ENCODE results near the gene CCL22. TPM values are rescaled to one million over a fixed set of nuclear protein-coding genes. Genes with fewer than 3 reads are reported as not detected.
"Not testable (repeated sequence)": the region's sequence is repeated elsewhere in the genome, so short reads cannot be mapped to it uniquely, and the experiment has no call there.

The CCL22 gene
- total and polyA plus RNA-seq, 5 experiments from 2014 or later, result 6.5 TPM; not detected in 3

DNA sequence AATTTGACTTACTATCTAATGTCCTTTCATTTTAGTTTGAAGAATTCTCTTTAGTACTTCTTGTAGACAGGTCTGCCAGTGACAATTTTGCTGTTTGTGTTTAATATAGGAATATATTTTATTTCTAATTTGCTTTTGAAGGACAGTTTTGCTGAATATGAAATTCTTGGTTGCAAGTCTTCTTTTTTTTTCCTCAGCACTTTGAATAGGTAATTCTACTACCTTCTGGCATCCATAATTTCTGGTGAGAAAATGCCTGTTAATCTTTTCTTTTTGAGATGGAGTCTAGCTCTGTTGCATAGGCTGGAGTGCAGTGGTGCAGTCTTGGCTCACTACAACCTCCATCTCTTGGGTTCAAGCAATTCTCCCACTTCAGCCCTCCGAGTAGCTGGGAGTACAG, 25.2 kb upstream of the CCL22 start:
- DNase-seq (no peak), ATAC-seq (no peak)
- POLR2A ChIA-PET, result no interaction called here
- Mint-ChIP-seq H3K36me3 (peaks cover 0 to 12% (median 6%) of the 10 kb centered on the region in 3 donors), H3K27me3 (peaks cover 0 to 21% (median under 1%) of the 10 kb centered on the region in 5 donors), H3K27ac (no peak overlapping the region), H3K4me1 (no peaks in the 10 kb centered on the region), H3K4me3 (no peak overlapping the region), H3K9me3 (peaks cover 0 to 13% (median 7%) of the 10 kb centered on the region in 9 donors)

DNA sequence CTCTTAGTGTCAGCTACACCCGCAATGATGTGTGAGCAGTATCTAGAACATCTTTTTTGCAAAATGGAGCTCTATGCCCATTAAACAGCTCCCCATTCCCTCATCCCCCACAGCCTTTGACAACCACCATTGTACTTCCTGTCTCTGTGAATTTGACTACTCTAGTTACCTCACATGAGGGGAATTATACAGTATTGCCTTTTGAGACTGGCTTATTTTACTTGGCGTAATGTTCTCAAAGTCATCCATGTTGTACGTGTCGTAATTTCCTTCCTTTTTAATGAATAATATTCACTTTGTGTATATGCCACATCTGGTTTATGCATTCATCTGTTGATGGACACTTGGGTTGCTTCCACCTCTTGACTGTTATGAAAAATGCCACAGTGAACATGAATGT, 23.2 kb upstream of the CCL22 start:
- DNase-seq (no peak), ATAC-seq (no peak)
- POLR2A ChIA-PET, result no interaction called here
- Mint-ChIP-seq H3K27ac (no peak overlapping the region), H3K4me3 (no peak overlapping the region), H3K27me3 (peaks cover 0 to 29% (median 8%) of the 10 kb centered on the region in 5 donors), H3K4me1 (peaks cover 0 to 8% (median 0%) of the 10 kb centered on the region in 4 donors), H3K9me3 (peaks cover 0 to 14% (median 7%) of the 10 kb centered on the region in 9 donors), H3K36me3 (peaks cover 0 to 12% (median 6%) of the 10 kb centered on the region in 3 donors)

DNA sequence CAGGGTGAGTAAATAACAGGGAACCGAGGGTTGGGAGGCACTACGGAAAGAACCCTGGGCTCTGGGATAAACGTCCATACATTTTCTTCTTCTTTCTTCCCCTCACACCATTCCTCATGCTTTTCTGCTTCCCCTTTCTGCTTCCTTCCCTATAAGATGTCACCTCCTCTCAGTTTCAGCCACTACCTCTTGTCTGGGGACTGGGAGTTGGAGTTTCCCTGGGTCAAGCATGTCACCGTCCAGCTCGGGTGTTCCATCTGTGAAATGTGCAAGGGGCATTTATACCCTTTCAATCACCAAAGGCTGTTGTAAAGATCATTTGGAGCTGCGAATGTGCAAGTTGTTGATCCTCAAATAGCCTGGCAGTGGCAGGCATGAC, 17.5 kb upstream of the CCL22 start:
- Mint-ChIP-seq H3K27me3 (peaks cover 10 to 61% (median 39%) of the 10 kb centered on the region in 5 donors), H3K27ac (no peak overlapping the region), H3K4me3 (no peak overlapping the region), H3K4me1 (peaks cover 13 to 35% (median 18%) of the 10 kb centered on the region in 4 donors), H3K36me3 (no peaks in the 10 kb centered on the region), H3K9me3 (peaks cover 0 to 3% (median 0%) of the 10 kb centered on the region in 9 donors)
- POLR2A ChIA-PET, result no interaction called here
- DNase-seq (no peak), ATAC-seq (no peak)

DNA sequence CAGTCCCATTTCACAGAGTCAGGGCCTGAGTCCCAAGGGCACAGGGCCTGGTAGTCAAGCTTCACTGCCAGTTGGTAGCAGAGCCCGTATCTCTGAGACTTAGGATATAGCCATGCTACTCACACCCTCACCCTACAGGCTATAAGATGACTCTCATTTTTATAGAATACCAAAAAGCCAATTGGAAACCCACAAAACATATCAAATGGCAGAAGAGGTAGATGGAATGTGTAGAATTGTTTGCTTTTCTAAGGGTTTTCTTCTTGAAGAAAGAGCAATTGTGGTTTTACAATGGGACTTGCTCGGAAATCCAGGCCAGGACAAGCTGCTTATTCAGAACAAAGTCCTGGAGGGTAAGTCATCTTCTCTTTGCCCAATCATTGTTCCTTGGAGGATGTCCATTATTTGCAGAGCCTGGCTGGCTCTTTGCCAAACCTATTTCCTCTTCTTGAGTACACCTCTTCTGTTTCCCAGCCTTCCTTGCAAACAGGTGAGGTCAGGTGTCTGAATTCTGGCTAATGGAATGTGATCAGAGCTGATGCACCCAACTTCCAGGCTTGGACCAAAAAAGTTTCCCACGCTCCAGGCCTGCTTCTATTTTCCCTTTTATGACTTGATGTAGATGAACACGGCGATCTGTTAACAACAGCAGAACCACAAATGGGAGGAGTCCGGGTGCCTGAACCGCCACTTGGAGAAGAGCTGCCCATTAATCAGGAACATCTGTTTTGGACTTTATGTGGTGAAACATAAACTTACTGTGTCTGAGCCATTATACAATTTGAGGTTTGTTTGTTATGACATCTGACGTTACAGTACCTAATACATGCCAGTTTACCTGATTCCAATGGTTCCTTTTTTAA, 16.9 kb upstream of the CCL22 start:
- Mint-ChIP-seq H3K9me3 (peaks cover 0 to 3% (median 0%) of the 10 kb centered on the region in 9 donors), H3K4me1 (peaks cover 13 to 35% (median 18%) of the 10 kb centered on the region in 4 donors), H3K4me3 (no peak overlapping the region), H3K36me3 (no peaks in the 10 kb centered on the region), H3K27ac (no peak overlapping the region), H3K27me3 (peaks cover 9 to 62% (median 39%) of the 10 kb centered on the region in 5 donors)
- DNase-seq (no peak), ATAC-seq (no peak)
- POLR2A ChIA-PET, result no interaction called here

DNA sequence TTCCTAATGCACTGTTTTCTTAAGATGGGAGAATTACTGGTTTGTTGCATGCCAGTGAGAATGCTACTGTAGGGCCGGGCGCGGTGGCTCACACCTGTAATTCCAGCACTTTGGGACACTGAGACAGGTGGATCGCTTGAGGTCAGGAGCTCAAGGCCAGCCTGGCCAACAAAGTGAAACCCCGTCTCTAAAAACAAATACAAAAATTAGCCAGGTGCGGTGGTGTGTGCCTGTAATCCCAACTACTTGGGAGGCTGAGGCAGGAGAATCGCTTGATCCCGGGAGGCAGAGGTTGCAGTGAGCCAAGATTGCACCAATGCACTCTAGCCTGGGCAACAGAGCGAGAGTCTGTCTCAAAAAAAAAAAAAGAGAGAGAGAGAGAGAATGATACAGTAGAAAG, 16.0 kb upstream of the CCL22 start:
- H3K36me3 Mint-ChIP-seq, ATAC-seq, H3K4me3 Mint-ChIP-seq, H3K9me3 Mint-ChIP-seq, POLR2A ChIA-PET, DNase-seq: not testable (repeated sequence)
- Mint-ChIP-seq H3K27ac (peak overlapping the region in 2 of 10 donors; percentile 19 to 69), H3K27me3 (peaks cover 15 to 72% (median 44%) of the 10 kb centered on the region in 5 donors), H3K4me1 (peaks cover 13 to 40% (median 19%) of the 10 kb centered on the region in 4 donors)

DNA sequence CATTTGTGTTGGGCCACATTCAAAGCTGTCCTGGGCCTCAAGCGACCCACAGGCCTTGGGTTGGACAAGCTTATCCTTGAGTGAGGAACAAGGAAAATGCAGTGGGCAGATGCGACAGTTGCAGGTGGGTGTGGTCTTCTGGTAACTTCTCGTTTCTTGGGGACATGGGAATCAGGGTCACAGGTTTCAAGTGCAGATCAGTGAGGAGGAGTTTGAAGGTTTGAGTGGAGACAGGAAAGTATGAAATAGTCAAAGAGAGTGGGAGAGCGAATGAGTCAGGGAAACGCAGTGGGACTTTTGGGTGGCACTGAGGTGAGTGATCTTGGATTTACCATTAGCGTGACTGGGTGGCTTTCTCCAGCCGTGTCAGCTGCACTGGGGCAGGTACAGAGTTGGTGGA, 15.4 kb upstream of the CCL22 start:
- H3K4me1 Mint-ChIP-seq, result peaks cover 13 to 40% (median 19%) of the 10 kb centered on the region in 4 donors
- POLR2A ChIA-PET, result no interaction called here
- H3K4me3 Mint-ChIP-seq, result no peak overlapping the region
- ATAC-seq, result no peak
- no peak for DNase-seq
- H3K27ac Mint-ChIP-seq, result peak overlapping the region in 1 of 10 donors; percentile 24
- no peaks in the 10 kb centered on the region for H3K36me3 Mint-ChIP-seq
- H3K27me3 Mint-ChIP-seq, result peaks cover 15 to 78% (median 44%) of the 10 kb centered on the region in 5 donors
- H3K9me3 Mint-ChIP-seq, result peaks cover 0 to 3% (median 0%) of the 10 kb centered on the region in 9 donors

DNA sequence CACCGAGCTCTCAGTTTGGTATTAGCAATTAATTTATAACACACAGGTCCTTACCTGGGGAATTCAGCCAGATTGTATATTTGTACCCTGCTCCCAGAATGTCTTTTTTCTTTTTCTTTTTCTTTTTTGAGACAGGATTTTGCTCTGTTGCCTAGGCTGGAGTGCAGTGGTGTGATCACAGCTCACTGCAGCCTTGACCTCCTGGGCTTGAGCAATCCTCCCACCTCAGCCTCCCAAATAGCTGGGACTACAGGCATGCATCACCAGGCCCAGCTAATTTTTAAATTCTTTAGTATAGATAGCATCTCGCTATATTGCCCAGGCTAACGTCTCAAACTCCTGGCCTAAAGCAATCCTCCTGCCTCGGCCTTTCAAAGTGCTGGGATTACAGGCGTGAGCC, 14.5 kb upstream of the CCL22 start:
- ATAC-seq, POLR2A ChIA-PET, H3K36me3 Mint-ChIP-seq, H3K9me3 Mint-ChIP-seq, DNase-seq, H3K4me3 Mint-ChIP-seq: not testable (repeated sequence)
- H3K27me3 Mint-ChIP-seq, result peaks cover 15 to 79% (median 46%) of the 10 kb centered on the region in 5 donors
- peaks cover 17 to 47% (median 26%) of the 10 kb centered on the region in 4 donors for H3K4me1 Mint-ChIP-seq
- peak overlapping the region in 2 of 10 donors; percentile 24 to 29 for H3K27ac Mint-ChIP-seq

DNA sequence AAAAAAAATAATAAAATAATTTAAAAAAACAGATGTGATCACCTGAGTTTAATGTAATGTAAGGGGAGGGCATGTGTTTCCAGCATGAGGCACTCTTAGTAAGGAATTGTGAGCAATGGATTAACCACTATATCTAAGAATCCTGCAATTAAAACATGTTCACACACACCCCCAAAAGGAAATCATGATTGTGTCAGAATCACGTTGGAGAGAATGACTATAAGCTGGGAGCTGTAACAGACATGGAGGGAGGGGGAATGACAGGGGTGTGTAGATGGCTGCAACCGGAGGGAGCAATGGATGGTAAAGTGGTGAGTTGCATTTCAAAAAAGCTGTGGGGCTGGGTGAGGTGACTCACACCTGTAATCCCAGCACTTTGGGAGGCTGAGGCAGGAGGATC, 13.6 kb upstream of the CCL22 start:
- ATAC-seq (no peak), DNase-seq (no peak)
- peak overlapping the region in 1 of 10 donors; percentile 51 for H3K27ac Mint-ChIP-seq
- H3K4me3 Mint-ChIP-seq, result peak overlapping the region in 4 of 10 donors; percentile 7 to 38 (median 16)
- POLR2A ChIA-PET, result no interaction called here
- H3K9me3 Mint-ChIP-seq, result peaks cover 0 to 3% (median 0%) of the 10 kb centered on the region in 9 donors
- peaks cover 17 to 49% (median 31%) of the 10 kb centered on the region in 4 donors for H3K4me1 Mint-ChIP-seq
- H3K27me3 Mint-ChIP-seq, result peaks cover 17 to 72% (median 43%) of the 10 kb centered on the region in 5 donors
- H3K36me3 Mint-ChIP-seq, result no peaks in the 10 kb centered on the region

DNA sequence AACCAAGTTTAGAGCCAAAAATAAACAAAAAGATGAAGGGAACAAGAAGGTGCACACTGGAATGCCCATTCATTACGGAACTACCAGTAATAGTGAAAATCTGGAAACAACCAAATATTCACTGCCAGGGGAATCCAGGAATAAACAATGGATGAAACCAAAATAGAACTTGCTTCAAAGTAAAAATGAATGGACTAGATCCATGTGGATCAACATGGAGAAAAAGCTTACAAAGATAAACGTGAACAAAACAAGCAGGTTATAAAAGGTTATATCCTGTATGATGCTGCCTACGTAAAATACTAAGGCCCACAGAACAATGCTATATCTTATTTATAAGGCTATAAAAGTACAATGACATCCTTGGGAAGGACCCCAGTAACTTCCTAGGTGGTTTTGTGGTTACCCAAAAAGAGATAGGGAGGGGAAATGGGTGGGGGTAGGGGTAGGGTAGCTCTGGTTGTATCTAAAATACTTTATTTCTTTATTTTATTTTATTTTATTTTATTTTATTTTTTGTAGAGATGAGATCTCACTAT, 12.8 kb upstream of the CCL22 start:
- Mint-ChIP-seq H3K27me3 (peaks cover 19 to 68% (median 41%) of the 10 kb centered on the region in 5 donors), H3K36me3 (no peaks in the 10 kb centered on the region), H3K27ac (no peak overlapping the region), H3K4me1 (peaks cover 17 to 50% (median 31%) of the 10 kb centered on the region in 4 donors), H3K9me3 (peaks cover 0 to 3% (median 0%) of the 10 kb centered on the region in 9 donors), H3K4me3 (peak overlapping the region in 2 of 10 donors; percentile 7 to 29)
- DNase-seq (peak in 2 of 10 donors; percentile 26 to 28), ATAC-seq (peak in 1 of 2 donors; percentile 65)
- POLR2A ChIA-PET, result no interaction called here

DNA sequence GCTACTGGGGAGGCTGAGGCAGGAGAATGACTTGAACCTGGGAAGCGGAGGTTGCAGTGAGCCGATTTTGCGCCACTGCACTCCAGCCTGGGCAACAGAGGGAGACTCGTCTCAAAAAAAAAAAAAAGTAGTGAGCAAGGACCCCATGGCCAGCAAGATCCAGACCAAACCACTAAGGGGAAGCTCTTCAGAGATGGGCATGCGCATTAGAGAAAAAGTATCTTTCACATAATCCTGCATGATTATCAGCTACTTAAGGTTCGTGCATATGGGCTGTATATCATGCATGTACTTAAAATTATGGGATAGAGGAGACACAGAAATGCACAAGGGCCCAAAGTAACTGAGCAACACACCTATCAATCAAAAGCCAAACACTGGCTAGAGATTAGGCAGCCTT, 10.7 kb upstream of the CCL22 start:
- ATAC-seq (no peak), DNase-seq (no peak)
- Mint-ChIP-seq H3K36me3 (no peaks in the 10 kb centered on the region), H3K4me1 (peaks cover 15 to 37% (median 26%) of the 10 kb centered on the region in 4 donors), H3K4me3 (no peak overlapping the region), H3K9me3 (no peaks in the 10 kb centered on the region), H3K27ac (no peak overlapping the region), H3K27me3 (peaks cover 20 to 47% (median 30%) of the 10 kb centered on the region in 5 donors)
- POLR2A ChIA-PET, result interaction anchor here (0.7 kb wide), 1 partner anchor 416 kb away, joined by 3 read pairs; no protein-coding TSS in a partner anchor

DNA sequence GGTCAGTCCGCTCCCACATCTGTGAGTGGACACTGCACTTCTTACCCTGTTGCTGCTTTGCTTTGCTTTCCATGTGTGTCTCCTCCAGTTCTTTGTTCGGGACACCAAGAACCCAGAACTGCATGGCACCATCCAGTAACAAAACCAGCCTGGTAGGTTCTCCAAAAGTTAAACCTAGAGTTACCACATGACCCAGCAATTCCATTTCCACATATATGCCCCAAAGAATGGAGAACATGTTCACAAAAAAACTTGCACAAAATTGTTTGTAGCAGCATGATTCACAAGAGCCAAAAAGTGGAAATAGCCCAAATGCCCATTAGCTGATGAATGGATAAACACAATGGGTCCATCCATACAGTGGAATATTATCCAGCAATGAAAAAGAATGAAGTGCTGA, 10.3 kb upstream of the CCL22 start:
- ATAC-seq, result no peak
- peak overlapping the region in 2 of 10 donors; percentile 11 to 69 for H3K4me3 Mint-ChIP-seq
- POLR2A ChIA-PET, result interaction anchor here (0.7 kb wide), 1 partner anchor 417 kb away, joined by 3 read pairs; no protein-coding TSS in a partner anchor
- DNase-seq, result no peak
- H3K36me3 Mint-ChIP-seq, result no peaks in the 10 kb centered on the region
- H3K27ac Mint-ChIP-seq, result no peak overlapping the region
- peaks cover 15 to 32% (median 26%) of the 10 kb centered on the region in 4 donors for H3K4me1 Mint-ChIP-seq
- peaks cover 17 to 42% (median 25%) of the 10 kb centered on the region in 5 donors for H3K27me3 Mint-ChIP-seq
- no peaks in the 10 kb centered on the region for H3K9me3 Mint-ChIP-seq

DNA sequence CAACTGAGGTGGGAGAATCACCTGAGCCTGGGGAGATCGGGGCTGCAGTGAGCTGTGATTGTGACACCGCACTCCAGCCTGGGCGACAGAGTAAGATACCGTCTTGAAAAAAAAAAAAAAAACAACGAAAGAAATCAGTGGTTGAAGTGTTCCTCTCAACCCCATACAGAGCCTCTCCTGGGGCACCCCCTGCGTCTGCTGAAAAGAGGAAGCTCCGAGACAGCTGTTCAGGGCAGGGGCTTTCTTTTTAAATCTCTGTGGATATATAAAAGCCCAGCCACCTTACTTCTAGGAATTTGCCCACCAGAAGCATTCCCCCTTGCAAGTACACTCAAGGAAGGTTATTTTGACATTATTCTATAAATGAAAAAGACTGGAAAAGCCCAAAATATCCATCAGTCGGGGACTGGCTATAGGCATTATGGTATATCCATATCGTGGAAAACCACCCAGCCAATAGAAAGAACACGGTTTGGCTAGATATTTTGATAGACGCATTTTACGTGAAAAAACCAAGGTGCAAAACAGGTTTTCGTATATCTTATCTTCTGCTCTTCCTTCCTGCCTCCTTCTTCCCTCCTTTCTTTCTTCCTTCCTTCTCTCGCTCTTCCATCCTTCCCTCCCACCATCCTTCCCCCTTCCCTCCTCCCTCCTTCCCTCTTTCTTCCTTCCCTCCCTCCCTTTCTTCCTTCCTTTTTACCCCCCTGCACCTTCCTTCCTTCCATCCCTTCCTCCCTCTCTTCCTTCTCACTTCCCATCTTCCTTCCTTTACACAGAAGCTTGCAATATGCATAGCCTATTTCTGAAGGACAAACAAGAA, 9.2 kb upstream of the CCL22 start:
- H3K27me3 Mint-ChIP-seq, result peaks cover 12 to 34% (median 20%) of the 10 kb centered on the region in 5 donors
- peak overlapping the region in 9 of 10 donors; percentile 5 to 58 (median 29) for H3K4me3 Mint-ChIP-seq

More for the DNA sequence above, 9.2 kb upstream of the CCL22 start:
- Mint-ChIP-seq H3K27ac (peak overlapping the region in 4 of 10 donors; percentile 14 to 80 (median 62)), H3K36me3 (no peaks in the 10 kb centered on the region), H3K4me1 (peaks cover 10 to 29% (median 24%) of the 10 kb centered on the region in 4 donors), H3K9me3 (no peaks in the 10 kb centered on the region)
- DNase-seq (peak in 6 of 10 donors; percentile 3 to 40 (median 36)), ATAC-seq (peak; percentile 88 to 94)
- POLR2A ChIA-PET, result no interaction called here
